ENCODE data around the gene BLMH. TPM values are rescaled to one million over a fixed set of nuclear protein-coding genes. Genes with fewer than 3 reads are reported as not detected.

Gene BLMH
- total and polyA plus RNA-seq, 9 of the 15 experiments (the other 6 are each of a cell fraction or from before 2014, with no cell fraction given) = 26.0 to 118 (median 67.3) TPM

DNA sequence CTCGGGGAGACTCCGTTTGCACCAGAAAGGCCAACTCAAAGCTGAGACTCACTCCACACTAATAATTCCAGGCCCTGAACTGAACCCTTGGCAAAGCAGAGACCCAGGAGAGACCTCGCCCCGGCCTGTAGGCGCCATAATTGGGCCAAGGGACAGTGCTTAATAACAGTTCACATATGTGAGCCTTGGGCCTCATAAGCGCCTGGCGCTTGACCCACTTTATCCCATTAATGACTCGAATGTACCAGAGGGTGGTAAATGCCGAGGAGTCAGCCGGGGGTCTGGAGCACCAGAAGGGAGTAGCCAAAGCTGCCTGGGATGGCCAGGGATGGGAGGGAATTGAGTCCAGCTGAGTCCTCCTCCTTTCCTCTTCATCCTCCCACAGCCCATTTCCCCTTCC, 80.8 kb downstream of the BLMH start (continued):
- TF ChIP-seq ZBTB33 (CRISPR knock-in tag; IDR thresholded peaks at IDR 0.05) (no peak), KLF13 (tag; IDR thresholded peaks at IDR 0.05; ENCODE audit: borderline replicate concordance, low read depth) (no peak), PHF21A (IDR thresholded peaks at IDR 0.05; ENCODE audit: borderline replicate concordance, low read depth) (no peak), HDAC1 (IDR thresholded peaks at IDR 0.05) (no peak), ZNF316 (IDR thresholded peaks at IDR 0.05) (no peak)

DNA sequence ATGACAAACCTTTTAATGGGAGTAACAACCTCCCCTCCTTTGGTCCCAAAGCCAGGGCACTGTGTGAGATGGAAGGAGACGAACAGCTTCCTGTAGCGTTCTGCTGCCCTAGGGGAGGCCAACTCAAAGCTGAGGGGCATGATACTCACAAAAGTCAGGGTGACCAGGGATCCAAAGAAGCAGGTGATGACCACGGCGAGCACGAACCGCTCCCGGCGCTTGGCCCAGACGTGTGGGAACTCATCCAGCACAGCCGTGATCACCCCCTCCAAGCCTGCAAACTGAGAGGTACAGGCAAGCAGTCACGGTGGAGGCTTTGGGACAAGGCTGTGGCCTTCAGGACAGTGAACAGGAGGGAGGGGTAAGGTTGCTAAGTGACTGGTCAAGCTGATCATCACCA, 81.4 kb downstream of the BLMH start:
- no peak; the same call in 2 of the 3 replicates for ATAC-seq
- Histone ChIP-seq H3K27me3 (ENCODE audit: control insufficient read depth in 2 of 2, insufficient read depth in 2 of 2, low read length in 2 of 2) (peaks cover 9 to 32% of the 10 kb centered on the region in 2 experiments; a peak in 4 of 5 replicates), H3K9me3 (replicated peaks; ENCODE audit: control insufficient read depth, insufficient read depth, low read depth, low read length) (no peaks in the 10 kb centered on the region), H4K20me1 (replicated peaks; ENCODE audit: control insufficient read depth, insufficient read depth, low read length) (no peaks in the 10 kb centered on the region), H3K4me1 (replicated peaks in 1 of 2; ENCODE audit: control insufficient read depth in 2 of 2, insufficient read depth in 2 of 2, low read length in 2 of 2) (no peaks in the 10 kb centered on the region), H3K4me2 (ENCODE audit: insufficient read depth, low read length) (no peak overlapping the region), H3K4me3 (no peak overlapping the region), H2AFZ (ENCODE audit: low read depth, low read length) (no peak overlapping the region), H3K9me1 (ENCODE audit: control insufficient read depth, insufficient read depth, low read length) (no peaks in the 10 kb centered on the region), H3K27ac (ENCODE audit: extremely low read depth, low read depth, low read length) (no peak overlapping the region), H3K9ac (ENCODE audit: insufficient read depth in 1 of 2, low read depth in 2 of 2, low read length in 2 of 2) (no peak overlapping the region), H3K36me3 (ENCODE audit: control insufficient read depth, insufficient read depth, low read length) (no peaks in the 10 kb centered on the region), H3K79me2 (ENCODE audit: control insufficient read depth, insufficient read depth, low read length) (no peaks in the 10 kb centered on the region)
- no TSS peak for BruUV-seq (replicated peaks)
- no peak for FAIRE-seq
- no peak for DNase-seq (ENCODE audit: extremely low read depth in 1 of 4, low spot score in 3 of 4)
- in situ Hi-C loops (cut with MboI) = no loop called here
- intact Hi-C loops (cut with micrococcal nuclease) = no loop called here
- POLR2A ChIA-PET = interaction anchor here (0.6 kb wide), 1 partner anchor 223 kb away, joined by 3 read pairs; no protein-coding TSS in a partner anchor
- TF ChIP-seq TSC22D4 (tag; IDR thresholded peaks at IDR 0.05) (no peak), EP400 (IDR thresholded peaks at IDR 0.05) (no peak), HNRNPH1 (optimal IDR thresholded peaks at IDR 0.05; ENCODE audit: low read depth, low read length) (no peak), SAFB (IDR thresholded peaks at IDR 0.05; ENCODE audit: borderline replicate concordance, low read depth, low read length) (no peak), SMARCA4 (IDR thresholded peaks at IDR 0.05) (no peak), HDAC2 (IDR thresholded peaks at IDR 0.05) (no peak)
- 9% methylated on average over 11 of the region's 11 CpGs for WGBS (ENCODE audit: insufficient coverage, low coverage, missing lambda C conversion rate)
- CTCF ChIA-PET (ENCODE audit: low intra/inter-chr PET ratio) = no interaction called here

Measured in K562 (cell line).